T-helper 1 cell treated with Interleukin-12 subunit alpha and Interleukin-12 subunit beta and Interleukin-4 antibody, amounts not matched to agents 30 ng/mL and 1 ng/mL, for 36 hours (primary cell): ENCODE measurements around the gene NT5M. TPM values are rescaled to one million over a fixed set of nuclear protein-coding genes. Genes with fewer than 3 reads are reported as not detected.
"Not testable (repeated sequence)": the region's sequence is repeated elsewhere in the genome, so short reads cannot be mapped to it uniquely, and the experiment has no call there.

Experiments
- intact Hi-C: fragments of 100-400 bp; cut with micrococcal nuclease; formaldehyde crosslinking; loops from one replicate; pipeline ENCODE4 v1.15.1; 2024
- total RNA-seq: library from RNA; stranded (reverse); gene quantifications from 2 replicates; pipeline ENCODE4 v1.2.3, GENCODE V29; 2022

Gene NT5M
- total RNA-seq: 3.2 and 3.5 TPM in 2 replicates

- intact Hi-C loops: loop anchor here (1.0 to 10.0 kb wide), 3 partner anchors 22 to 732 kb away; partner anchors contain the start of genes ATPAF2, COPS3 and GID4
These were observed at the start of gene NT5M for GRCh38 chr17:17303010-17303846. NT5M (plus strand) TSS chr17:17303373; CDS start chr17:17303551, 178 bp downstream.

- intact Hi-C loops: no loop called here
These were observed 49.8 kb upstream of the NT5M start for GRCh38 chr17:17253406-17253805.

DNA sequence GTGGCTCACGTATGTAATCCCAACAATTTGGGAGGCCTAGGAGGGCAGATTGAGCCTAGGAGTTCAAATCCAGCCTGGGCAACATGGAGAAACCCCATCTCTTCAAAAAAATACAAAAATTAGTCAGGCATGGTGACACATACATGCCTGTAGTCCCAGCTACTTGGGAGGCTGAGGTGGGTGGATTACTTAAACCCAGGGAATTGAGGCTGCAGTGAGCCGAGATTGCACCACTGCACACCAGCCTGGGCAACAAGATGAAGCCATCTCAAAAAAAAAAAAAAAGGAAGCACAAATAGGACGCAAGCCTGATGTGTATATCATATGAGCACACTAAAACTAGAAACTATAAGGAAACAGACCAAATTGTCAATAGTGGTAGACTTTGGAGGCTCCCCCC, 49.1 kb upstream of the NT5M start:
- intact Hi-C loops: no loop called here

GRCh38 chr17:17255689-17256088, 47.5 kb upstream of the NT5M start:
- intact Hi-C loops: not testable (repeated sequence)

DNA sequence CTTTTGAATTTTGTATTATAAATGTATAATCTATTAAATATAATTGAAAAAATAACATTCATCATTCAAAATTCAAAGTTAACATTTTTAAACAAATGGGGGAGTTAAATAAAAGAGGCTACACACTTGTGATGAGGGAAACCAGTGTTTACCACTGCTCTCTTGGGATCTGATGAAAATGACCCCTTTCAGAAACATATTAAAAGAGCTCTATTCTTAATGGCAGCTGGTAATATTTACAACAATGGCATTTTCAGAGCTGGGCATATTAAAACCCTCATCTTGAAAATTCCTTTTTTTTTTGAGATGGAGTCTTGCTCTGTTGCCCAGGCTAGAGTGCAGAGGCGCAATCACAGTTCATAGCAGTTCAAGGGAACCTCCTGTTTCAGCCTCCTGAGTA, 46.9 kb upstream of the NT5M start:
- intact Hi-C loops: no loop called here

DNA sequence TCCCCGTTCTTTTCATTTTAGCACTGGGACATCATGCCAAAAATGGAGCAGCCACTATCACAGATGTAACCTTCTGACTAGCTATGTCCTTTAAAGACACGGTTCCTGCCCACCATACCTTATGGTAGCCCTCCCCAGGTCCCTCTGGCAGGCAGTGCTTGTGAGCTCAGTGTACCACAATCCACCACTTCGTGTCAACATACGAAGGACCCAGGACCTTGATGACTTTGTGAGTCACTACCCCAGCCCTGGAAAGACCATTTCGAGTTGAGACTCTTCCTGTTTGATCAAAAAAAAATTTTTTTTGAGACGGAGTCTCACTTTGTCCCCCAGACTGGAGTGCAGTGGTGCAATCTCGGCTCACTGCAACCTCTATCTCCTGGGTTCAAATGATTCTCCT, 45.2 kb upstream of the NT5M start:
- intact Hi-C loops: no loop called here

DNA sequence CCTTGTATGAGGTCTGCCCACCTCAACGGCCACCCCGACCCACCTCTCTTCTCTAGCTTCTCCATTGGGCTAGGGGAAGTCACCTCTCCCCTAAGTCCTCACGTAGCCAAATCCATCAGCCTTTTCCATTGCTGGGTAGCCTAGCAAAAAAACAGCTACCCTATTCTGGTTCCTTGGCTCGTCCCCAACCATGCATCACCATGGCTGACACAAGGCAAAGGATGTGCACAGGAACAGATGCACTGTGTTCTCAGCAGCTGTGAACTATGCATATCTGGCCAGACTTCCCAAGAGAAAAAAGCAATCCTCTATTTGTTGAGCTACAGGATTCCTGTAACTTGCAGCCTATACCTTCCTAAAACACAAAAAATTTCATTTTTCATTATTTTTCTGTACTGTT, 44.2 kb upstream of the NT5M start:
- intact Hi-C loops: no loop called here

DNA sequence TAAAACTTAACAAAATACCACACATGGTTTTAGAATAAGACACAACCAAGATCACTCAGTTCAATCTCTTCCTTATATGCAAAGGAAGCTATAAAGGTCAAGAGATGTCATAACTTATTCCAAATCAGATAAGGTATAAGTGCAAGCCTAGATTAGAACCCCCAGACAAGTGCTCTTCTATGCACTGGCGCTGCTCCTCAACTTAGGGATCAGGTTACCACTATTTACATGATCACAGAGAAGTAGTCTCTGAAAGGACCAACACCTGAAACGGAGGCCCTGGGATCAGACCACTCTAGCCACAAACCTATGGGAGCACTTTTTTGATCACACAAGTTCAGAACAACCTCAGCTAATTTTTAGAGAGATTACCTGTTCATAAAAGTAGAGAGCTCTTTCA, 38.7 kb upstream of the NT5M start:
- intact Hi-C loops: no loop called here

DNA sequence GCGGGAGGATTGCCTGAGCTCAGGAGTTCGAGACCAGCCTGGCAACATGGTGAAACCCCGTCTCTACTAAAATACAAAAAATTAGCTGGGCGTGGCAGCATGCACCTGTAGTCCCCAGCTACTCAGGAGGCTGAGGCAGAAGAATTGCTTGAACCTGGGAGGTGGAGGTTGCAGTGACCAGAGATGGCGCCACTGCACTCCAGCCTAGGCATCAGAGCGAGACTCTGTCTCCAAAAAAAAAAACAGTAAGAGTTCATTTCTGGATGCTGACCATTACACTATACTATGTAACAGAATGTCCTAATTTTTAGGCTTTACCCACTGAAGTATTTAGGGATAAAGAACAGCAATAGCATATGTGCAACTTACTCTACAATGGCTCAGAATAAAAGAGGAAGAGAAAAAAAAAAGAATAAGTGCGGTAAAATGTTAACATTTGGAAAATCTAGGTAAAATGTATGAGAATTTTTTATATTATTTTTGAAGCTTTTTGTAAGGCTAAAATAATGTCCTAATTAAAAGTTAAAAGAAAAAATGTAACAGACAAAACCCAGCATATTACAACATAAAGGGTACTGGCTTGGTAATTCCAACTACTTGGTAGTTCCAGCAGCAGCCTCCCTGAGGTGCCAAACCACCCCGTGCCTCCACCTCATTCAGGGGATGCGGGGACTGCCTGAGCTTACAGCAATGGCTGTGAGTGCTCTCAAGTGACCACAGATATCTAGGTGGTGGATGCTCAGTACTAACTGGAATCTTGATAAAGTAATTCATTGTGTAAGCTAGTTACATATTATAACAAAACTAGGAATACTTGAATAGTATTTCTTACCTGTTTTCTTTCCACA, 33.0 kb upstream of the NT5M start:
- intact Hi-C loops: loop anchor here (1.0 kb wide), 1 partner anchor 43 kb away; no protein-coding TSS in a partner anchor

DNA sequence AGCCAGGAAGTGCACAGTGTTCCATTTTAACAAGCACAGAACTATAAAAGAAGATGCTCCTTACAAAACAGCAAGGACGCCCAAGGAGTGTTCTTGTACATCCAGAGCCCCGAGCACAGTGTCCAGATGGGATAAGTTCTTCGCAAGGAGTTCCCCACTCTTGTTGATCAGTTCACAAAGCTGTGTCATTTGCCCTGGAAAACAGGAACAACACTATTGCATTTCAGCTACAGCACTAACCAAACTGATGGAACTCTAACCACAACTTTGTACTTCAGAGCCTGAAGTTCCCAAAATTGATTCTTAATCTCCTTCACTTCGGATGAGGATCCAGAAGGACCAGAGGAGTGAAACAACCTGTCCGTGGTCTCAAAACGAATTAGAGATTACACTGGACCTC, 27.2 kb upstream of the NT5M start:
- intact Hi-C loops: no loop called here

GRCh38 chr17:17277431-17277830, 25.7 kb upstream of the NT5M start:
- intact Hi-C loops: not testable (repeated sequence)

DNA sequence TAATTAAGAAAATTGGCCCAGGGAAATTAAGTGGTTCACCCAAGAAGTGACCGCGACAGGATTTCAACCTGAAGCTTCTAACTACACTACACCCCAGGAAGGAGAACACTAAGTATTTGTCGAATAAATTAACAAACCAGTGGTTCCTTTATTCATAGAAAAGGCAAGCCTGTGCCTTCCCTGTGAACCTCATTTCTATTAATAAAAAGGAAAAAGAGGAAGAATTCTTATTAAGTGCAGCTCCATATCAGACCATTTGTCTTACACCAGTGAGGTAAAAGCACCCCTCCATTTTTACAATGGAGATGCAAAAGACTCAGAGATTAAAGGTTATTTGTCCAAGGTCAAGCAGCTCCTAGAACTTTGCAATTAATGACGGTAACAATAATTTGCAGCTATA, 23.9 kb upstream of the NT5M start:
- intact Hi-C loops: no loop called here

- intact Hi-C loops: loop anchor here (1.0 to 10.0 kb wide), 12 partner anchors 22 to 1574 kb away; partner anchors contain the start of genes ATPAF2, DRC3, FLCN and GID4
These were observed 22.3 kb upstream of the NT5M start, which contains the start of gene COPS3 for GRCh38 chr17:17280613-17281549. COPS3 (minus strand) TSS chr17:17281246; CDS start chr17:17281186, 60 bp downstream.

DNA sequence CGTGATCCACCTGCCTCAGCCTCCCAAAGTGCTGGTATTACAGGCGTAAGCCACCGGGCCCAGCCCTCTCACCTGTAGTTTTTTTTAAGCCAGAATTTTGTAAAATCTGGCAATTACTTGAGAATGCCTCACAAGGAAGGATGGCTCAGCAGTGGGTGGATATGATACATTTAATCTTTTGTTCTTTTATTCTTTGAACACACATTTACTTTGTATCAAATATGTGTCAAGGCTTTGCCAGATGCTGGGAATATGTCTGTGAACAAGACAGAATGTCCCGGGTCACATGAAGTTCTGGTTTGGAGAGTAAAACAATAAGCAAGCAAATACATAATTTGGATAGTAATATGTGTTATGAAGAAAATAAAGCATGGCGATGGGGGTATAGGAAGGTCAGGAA, 17.2 kb upstream of the NT5M start:
- intact Hi-C loops: loop anchor here (10.0 kb wide), 2 partner anchors 549 to 1569 kb away; partner anchors contain the start of genes PRPSAP2 and SREBF1

DNA sequence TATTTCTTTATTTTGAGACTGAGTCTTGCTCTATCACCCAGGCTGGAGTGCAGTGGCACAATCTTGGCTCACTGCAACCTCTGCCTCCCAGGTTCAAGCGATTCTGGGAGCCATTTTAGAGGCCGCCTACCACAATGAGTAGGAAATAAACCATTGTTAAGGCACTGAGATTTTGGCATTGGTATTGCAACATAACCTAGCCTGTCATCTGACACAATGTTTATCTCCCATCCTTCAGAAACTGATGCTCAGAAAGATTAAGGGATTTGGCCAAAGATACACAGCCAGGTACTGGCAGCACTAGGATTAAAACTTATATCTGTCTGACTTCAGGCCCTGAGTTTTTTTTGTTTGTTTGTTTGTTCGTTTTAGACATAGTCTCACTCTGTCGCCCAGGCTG, 14.1 kb upstream of the NT5M start:
- intact Hi-C loops: loop anchor here (10.0 kb wide), 2 partner anchors 546 to 1566 kb away; partner anchors contain the start of genes PRPSAP2 and SREBF1

DNA sequence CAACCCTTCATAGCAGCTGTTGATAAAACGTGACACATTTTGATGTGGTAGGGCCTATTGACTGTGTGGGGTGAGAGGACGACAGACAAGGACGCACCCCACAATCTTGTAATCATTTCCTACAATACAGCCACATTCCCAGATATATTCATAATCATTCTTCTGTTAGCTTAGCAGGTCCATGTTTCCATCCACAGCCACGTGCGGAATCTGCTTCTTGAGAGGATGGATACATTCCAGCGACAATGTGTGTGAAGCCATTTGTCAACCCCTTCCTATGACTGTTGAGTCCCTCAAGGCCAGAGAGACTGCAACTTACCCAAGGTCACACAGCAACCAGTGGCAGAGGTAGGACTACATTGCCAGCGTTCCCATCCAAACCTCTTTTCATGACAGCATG, 13.5 kb upstream of the NT5M start:
- intact Hi-C loops: loop anchor here (10.0 kb wide), 2 partner anchors 545 to 1565 kb away; partner anchors contain the start of genes PRPSAP2 and SREBF1

DNA sequence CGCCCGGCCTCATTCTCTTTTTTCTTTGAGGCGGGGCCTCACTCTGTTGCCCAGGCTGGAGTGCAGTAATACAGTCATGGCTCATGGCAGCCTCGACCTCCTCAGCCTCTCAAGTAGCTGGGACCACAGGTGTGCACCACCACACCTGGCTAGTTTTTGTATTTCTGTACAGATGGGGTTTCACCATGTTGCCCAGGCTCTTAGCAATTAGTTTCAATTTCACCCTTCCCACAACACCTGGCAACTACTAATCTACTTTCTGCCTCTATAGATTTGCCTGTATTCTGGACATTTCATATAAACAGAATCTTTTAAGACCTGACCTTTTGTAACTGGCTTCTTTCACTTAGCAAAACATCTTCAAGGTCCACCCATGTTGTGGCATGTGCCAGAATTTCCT, 8.0 kb upstream of the NT5M start:
- intact Hi-C loops: no loop called here

- intact Hi-C loops: no loop called here
These were observed 6.0 kb upstream of the NT5M start for GRCh38 chr17:17297217-17297616.

DNA sequence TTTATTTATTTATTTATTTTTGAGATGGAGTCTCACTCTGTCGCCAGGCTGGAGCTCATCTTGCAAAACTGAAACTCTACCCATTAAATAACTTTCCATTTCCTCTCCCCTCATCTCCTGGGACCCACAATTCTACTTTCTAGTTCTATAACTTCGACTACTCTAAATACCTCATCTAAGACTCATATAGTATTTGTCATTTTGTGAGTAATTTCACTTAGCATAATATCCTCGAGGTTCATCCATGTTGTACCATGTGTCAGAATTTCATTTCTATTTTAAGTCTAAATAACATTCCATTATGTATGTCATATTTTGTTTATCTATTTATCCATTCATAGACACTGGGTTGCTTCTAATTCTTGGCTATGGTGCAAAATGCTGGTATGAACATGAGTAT, 5.1 kb upstream of the NT5M start:
- intact Hi-C loops: no loop called here
